ENCODE results near the gene MEGF11. TPM values are rescaled to one million over a fixed set of nuclear protein-coding genes. Genes with fewer than 3 reads are reported as not detected.

The MEGF11 gene
- polyA plus RNA-seq, 2 of the 4 experiments (the other 2 are of a cell fraction) = 0.25 to 0.31 TPM

GRCh38 chr15:66075947-66076346, 177.6 kb downstream of the MEGF11 start:
- Histone ChIP-seq H3K4me1 (peaks cover 8% of the 10 kb centered on the region), H3K4me2 (no peak overlapping the region), H3K9me3 (no peaks in the 10 kb centered on the region), H3K27ac (no peak overlapping the region), H3K4me3 (no peak overlapping the region)
- FAIRE-seq (no peak), ATAC-seq (no peak), DNase-seq (ENCODE audit: low read depth in 1 of 2, low spot score in 1 of 2) (no peak)
- 72% methylated on average over 1 of the region's 1 CpG for WGBS (ENCODE audit: missing lambda C conversion rate)
- ChIA-PET POLR2A (no interaction called here), CTCF (interaction anchor here (0.8 kb wide), 1 partner anchor 22 kb away, joined by 3 read pairs; no protein-coding TSS in a partner anchor)
- TF ChIP-seq PBX3 (IDR thresholded peaks at IDR 0.05) = no peak
- no peak for TF ChIP-seq RFX5 (IDR thresholded peaks at IDR 0.05)
- TF ChIP-seq, protein P1, sequence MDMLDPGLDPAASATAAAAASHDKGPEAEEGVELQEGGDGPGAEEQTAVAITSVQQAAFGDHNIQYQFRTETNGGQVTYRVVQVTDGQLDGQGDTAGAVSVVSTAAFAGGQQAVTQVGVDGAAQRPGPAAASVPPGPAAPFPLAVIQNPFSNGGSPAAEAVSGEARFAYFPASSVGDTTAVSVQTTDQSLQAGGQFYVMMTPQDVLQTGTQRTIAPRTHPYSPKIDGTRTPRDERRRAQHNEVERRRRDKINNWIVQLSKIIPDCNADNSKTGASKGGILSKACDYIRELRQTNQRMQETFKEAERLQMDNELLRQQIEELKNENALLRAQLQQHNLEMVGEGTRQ (IDR thresholded peaks at IDR 0.05) = no peak
- no peak for TF ChIP-seq FOSB (CRISPR knock-in tag; IDR thresholded peaks at IDR 0.05)
- TF ChIP-seq CBX2 (IDR thresholded peaks at IDR 0.05; ENCODE audit: borderline replicate concordance, low read depth) = no peak
- TF ChIP-seq NFE2L2 (conservative IDR thresholded peaks at IDR 0.05; ENCODE audit: low read length) = no peak
- TF ChIP-seq FOSL2 (IDR thresholded peaks at IDR 0.05) = no peak
- no peak for TF ChIP-seq FOSL2 (CRISPR knock-in tag; IDR thresholded peaks at IDR 0.05)
- no peak for TF ChIP-seq BHLHE40 (IDR thresholded peaks at IDR 0.05; ENCODE audit: low read depth, low read length)
- TF ChIP-seq JUNB (IDR thresholded peaks at IDR 0.05) = no peak
- no peak for TF ChIP-seq TP53 (CRISPR knock-in tag; IDR thresholded peaks at IDR 0.05)
- TF ChIP-seq ZC3H11A (IDR thresholded peaks at IDR 0.05) = no peak
- TF ChIP-seq HOXA7 (CRISPR knock-in tag; IDR thresholded peaks at IDR 0.05) = no peak
- TF ChIP-seq HDAC2 (IDR thresholded peaks at IDR 0.05) = no peak
- no peak for TF ChIP-seq CEBPB (IDR thresholded peaks at IDR 0.05)
- no peak for TF ChIP-seq JUN (IDR thresholded peaks at IDR 0.05)

- ChIA-PET CTCF (interaction anchor here (0.7 to 3.0 kb wide), 6 partner anchors 9 to 156 kb away, joined by 3 to 11 read pairs (median 4); no protein-coding TSS in a partner anchor), POLR2A (no interaction called here)
- Histone ChIP-seq H3K9me3 (no peaks in the 10 kb centered on the region), H3K27ac (no peak overlapping the region), H3K4me1 (no peaks in the 10 kb centered on the region), H3K4me3 (no peak overlapping the region), H3K4me2 (no peak overlapping the region)
- DNase-seq (ENCODE audit: low read depth in 1 of 2, low spot score in 1 of 2) (no peak), FAIRE-seq (no peak), ATAC-seq (no peak)
- 60% methylated on average over 11 of the region's 11 CpGs for WGBS (ENCODE audit: missing lambda C conversion rate)
- TF ChIP-seq REST (IDR thresholded peaks at IDR 0.05) (no peak), TP53 (CRISPR knock-in tag; IDR thresholded peaks at IDR 0.05) (no peak), HDAC2 (IDR thresholded peaks at IDR 0.05) (no peak), FOSL2 (IDR thresholded peaks at IDR 0.05) (no peak), FOSL2 (CRISPR knock-in tag; IDR thresholded peaks at IDR 0.05) (no peak), JUNB (IDR thresholded peaks at IDR 0.05) (no peak)
- TF ChIP-seq, protein P2, sequence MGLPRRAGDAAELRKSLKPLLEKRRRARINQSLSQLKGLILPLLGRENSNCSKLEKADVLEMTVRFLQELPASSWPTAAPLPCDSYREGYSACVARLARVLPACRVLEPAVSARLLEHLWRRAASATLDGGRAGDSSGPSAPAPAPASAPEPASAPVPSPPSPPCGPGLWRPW (IDR thresholded peaks at IDR 0.05) = no peak
Observed at GRCh38 chr15:66072616-66073361, 180.8 kb downstream of the MEGF11 start.
